KOPT-K1 (cell line): ENCODE results near the gene B4GALT5.
A peak's percentile ranks its signal among the peaks of the same experiment; 100 is the strongest.
"Not testable (repeated sequence)": the region's sequence is repeated elsewhere in the genome, so short reads cannot be mapped to it uniquely, and the experiment has no call there.

ENCODE experiments used
- H3K27ac ChIP-seq: fragments of 200-600 bp; sonication (generic); 2 replicates; pipeline ENCODE4 v1.5.1; 2016; ENCODE audit warnings: antibody characterized with exemption, mild to moderate bottlenecking, low read depth, low read length; ENCODE audit not compliant: poor library complexity, severe bottlenecking
- H3K36me3 ChIP-seq: fragments of 200-600 bp; sonication (generic); 2 replicates; pipeline ENCODE4 v1.5.1; 2017; ENCODE audit warnings: antibody characterized with exemption, mild to moderate bottlenecking, low read length, moderate library complexity; ENCODE audit not compliant: insufficient read depth
- H3K9me3 ChIP-seq: fragments of 200-600 bp; sonication (generic); 2 replicates; pipeline ENCODE4 v1.5.1; 2017; ENCODE audit warnings: antibody characterized with exemption, low read length, mild to moderate bottlenecking; ENCODE audit not compliant: insufficient read depth, poor library complexity, severe bottlenecking

B4GALT5 gene

DNA sequence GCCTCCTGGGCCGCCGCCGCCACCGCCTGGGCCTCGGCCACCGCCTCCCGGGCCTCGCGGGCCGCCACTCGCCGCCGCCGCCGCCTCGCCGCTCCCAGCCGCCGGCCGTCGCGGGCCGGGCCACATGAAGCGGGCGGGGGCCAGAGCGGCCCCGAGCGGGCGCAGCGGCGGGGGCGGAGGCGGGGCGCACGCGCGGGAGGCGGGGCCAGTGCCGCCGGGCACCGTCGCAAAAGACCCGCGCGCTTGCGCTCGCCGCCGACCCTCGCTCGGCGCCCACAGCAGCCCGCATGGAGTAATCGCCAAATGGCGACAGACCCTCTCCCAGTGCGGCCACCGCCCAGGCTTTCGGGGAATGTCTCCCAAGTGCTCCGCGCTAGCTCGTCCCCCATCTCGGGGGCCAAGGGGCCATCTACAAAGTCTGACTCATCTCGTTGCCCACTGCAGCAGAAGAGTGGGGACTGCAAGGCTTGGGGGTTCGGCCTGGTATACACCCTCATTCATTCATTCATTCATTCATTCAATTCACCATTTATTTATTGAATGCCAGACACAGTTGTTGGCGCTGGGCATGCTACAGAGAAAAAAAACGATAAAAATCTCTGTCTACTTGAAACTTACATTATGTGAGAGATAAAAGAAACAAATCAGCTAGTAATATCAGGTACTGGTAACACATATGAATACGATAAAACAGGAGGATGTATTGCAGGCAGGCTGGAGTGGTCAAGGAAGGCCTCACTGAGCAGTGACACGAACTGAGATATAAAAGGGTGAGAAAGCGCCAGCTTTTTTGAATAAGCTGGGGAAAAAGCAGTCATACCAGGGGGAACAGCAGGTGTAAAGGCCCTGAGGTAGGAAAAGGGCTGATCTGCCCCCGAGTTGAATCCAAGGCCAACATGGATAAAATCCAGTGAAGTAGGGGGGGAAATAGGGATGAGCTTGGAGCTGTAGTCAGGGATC, at the start of gene B4GALT5:
Gene B4GALT5, minus strand, starts transcription at position 126 of the 960 bp plus-strand sequence. CDS start 188 bp downstream, outside the sequence.
- H3K27ac ChIP-seq = peak within 1 kb of the TSS; percentile 36
- H3K9me3 ChIP-seq = no peaks in the 10 kb centered on the region
- H3K36me3 ChIP-seq = no peaks in the 10 kb centered on the region

DNA sequence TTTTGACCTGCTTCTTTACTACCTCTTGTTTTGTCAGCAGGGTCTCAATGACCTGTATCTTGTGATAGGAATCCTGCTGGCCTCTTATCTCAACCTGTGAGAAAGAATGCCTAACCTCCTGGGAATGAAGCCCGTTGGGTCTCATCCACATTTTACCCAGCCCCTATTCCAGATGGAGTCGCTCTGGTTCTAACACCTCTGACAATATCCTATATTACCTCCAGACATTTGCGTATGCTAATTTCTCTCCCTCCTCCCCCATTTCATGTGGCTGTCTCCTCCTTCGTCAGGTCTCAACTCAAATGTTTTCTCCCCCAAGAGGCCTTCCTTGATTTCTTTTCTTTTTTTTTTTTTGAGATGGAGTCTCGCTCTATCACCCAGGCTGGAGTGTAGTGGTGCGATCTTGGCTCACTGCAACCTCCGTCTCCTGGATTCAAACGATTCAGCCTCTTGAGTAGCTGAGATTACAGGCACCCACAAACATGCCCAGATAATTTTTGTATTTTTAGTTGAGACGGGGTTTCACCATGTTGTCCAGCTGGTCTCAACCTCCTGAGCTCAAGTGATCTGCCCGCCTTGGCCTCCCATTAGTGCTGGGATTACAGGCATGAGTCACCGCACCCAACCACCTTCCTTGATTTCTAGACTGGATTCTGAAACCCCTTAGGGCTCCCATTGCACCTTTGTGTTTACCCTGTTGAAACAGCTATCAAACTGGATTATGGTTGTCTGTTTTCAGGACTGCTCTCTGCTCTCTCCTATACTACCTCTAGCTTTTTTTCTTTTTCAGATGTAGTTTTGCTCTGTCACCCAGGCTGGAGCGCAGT, 49.5 kb upstream of the B4GALT5 start:
- Histone ChIP-seq H3K36me3 (no peaks in the 10 kb centered on the region), H3K27ac (no peak overlapping the region), H3K9me3 (no peaks in the 10 kb centered on the region)

DNA sequence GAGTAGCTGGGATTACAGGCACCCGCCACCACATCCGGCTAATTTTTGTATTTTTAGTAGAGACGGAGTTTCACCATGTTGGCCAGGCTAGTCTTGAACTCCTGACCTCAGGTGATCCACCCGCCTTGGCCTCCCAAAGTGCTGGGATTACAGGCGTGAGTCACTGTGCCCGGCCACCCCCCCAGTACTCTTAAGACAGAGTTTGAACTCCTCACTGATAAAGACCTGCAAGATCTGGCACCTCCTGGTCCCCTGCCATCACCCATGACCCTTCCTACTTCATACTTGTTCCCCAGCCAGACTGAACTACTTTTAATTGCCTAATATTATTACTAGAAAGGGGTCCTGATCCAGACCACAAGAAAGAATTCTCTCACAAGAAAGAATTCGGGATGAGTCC, 48.2 kb upstream of the B4GALT5 start:
- not testable (repeated sequence) for H3K9me3 ChIP-seq, H3K27ac ChIP-seq, H3K36me3 ChIP-seq

- H3K27ac ChIP-seq = no peak overlapping the region
- H3K9me3 ChIP-seq = peaks cover 13% of the 10 kb centered on the region
- no peaks in the 10 kb centered on the region for H3K36me3 ChIP-seq
These were observed 45.7 kb upstream of the B4GALT5 start for GRCh38 chr20:49759266-49759950.

DNA sequence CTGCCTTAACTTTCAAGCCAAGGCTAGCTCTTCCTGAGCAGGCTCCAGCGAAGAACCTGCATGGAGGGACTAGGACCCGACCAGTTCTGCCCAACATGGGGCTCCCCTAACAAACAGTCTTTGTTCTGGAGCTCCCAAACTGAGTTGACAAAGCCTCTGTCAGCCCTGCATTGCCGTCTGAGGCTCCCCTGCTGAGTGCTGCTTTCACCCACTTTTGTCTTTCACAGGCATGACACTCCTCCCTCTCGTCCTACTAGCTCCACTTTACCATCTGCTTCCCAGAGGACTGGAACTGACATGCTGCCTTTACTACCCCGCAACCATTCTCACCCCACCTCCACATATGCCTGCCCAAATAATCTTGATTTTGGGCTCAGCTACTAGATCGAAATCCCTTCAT, 45.1 kb upstream of the B4GALT5 start:
- Histone ChIP-seq H3K27ac (no peak overlapping the region), H3K36me3 (no peaks in the 10 kb centered on the region), H3K9me3 (peaks cover 13% of the 10 kb centered on the region)

DNA sequence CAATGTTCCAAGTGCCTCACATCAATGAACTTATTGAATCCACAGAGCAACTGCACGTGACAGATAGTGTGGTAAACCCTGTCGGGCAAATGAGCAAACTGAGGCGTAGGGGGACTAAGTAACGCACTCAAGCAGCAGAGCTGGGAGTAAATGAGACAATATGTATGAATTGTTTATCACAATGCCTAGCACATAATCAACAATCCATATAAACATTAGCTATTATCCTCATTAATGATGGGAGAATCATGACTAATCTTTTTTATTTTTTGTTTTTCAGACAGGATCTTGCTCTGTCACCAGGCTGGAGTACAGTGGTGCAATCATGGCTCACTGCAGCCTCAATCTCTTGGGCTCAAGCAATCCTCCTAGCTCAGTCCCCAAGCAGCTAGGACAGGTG, 43.9 kb upstream of the B4GALT5 start:
- peaks cover 13% of the 10 kb centered on the region for H3K9me3 ChIP-seq
- H3K27ac ChIP-seq = no peak overlapping the region
- H3K36me3 ChIP-seq = no peaks in the 10 kb centered on the region

DNA sequence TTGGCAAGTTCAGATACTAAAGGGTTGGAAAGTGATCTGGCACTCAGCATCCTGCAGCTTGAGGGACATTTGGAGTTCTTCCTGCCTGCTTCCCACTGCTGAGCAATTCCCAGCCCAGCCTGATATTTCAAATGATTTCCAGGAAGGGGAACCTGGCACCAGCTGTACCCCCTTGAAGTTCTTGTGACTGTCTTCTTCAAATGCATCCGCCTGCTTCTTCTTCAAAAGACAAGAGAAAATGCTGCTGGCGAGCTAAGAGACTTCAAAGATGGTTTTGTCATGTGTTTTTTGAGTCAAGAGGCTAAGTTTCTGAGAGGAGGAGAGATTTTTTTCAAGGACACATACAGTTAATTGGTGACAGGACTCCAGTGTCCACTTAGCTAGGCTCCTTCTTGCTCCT, 42.6 kb upstream of the B4GALT5 start:
- peaks cover 13% of the 10 kb centered on the region for H3K9me3 ChIP-seq
- no peaks in the 10 kb centered on the region for H3K36me3 ChIP-seq
- no peak overlapping the region for H3K27ac ChIP-seq

- Histone ChIP-seq H3K9me3 (peaks cover 13% of the 10 kb centered on the region), H3K36me3 (no peaks in the 10 kb centered on the region), H3K27ac (no peak overlapping the region)
These were observed 40.9 kb upstream of the B4GALT5 start for GRCh38 chr20:49754596-49754995.

GRCh38 chr20:49753133-49753532, 39.5 kb upstream of the B4GALT5 start:
- H3K9me3 ChIP-seq = peaks cover 13% of the 10 kb centered on the region
- H3K27ac ChIP-seq = no peak overlapping the region

GRCh38 chr20:49752201-49752903, 38.7 kb upstream of the B4GALT5 start:
- no peak overlapping the region for H3K27ac ChIP-seq
- H3K9me3 ChIP-seq = peaks cover 9% of the 10 kb centered on the region
- H3K36me3 ChIP-seq = no peaks in the 10 kb centered on the region

More at GRCh38 chr20:49753133-49753532, 39.5 kb upstream of the B4GALT5 start:
- no peaks in the 10 kb centered on the region for H3K36me3 ChIP-seq

DNA sequence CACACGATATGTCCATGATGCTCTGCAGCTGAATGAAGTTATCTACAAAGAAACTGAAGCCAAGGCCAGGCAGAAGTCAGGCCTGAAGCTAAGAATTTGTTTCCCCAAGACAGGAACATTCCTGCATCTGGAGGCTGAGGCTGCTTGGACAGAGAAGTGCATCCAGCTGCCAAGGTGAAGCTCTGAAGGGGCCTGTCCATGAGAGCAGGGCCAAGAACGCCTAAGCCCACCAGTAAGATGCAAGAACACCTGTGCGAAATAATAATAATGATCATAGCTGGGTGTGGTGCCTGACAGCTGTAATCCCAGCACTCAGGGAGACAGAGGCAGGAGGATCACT, 37.7 kb upstream of the B4GALT5 start:
- Histone ChIP-seq H3K36me3 (no peaks in the 10 kb centered on the region), H3K27ac (no peak overlapping the region), H3K9me3 (no peaks in the 10 kb centered on the region)

DNA sequence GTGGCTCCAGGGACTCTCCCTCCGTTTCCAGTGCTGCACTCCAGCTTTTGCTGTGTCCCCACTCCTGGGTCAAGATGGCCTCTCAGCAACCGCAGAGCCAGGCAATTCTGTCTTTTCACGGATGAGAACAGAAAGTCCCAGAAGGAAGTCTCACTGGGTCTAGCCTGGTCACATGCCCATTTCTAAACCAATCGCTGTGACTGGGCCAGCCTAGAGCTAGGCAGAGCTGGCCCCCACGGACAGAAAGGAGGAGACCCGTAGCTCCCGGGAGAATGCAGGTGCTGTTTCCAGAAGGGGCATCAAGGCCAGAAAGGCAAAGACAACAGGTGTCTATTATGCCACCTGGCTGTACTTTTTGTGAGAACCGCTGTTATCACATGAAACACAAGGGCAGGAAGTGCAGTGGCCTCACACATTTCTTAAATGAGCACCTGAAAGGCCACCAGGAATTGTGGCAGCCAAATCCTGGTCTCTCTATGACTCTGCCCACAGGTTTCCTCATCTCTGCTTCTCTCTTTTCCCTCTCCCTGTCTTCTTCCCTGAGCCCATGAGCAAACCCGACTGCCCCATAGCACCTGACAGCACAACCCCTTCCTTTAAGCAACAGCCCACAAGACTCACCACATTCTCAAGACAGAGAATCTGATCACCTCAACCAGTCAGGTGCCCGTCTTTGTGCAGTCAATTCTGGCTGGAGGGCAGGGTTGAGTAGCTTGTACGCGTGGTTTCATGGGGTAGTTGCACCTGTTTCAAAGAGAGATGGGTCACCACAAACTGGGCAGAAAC, 37.1 kb upstream of the B4GALT5 start:
- H3K27ac ChIP-seq = no peak overlapping the region
- no peaks in the 10 kb centered on the region for H3K36me3 ChIP-seq
- no peaks in the 10 kb centered on the region for H3K9me3 ChIP-seq

- no peaks in the 10 kb centered on the region for H3K9me3 ChIP-seq
- no peak overlapping the region for H3K27ac ChIP-seq
These were observed 35.9 kb upstream of the B4GALT5 start for GRCh38 chr20:49749625-49750024.

DNA sequence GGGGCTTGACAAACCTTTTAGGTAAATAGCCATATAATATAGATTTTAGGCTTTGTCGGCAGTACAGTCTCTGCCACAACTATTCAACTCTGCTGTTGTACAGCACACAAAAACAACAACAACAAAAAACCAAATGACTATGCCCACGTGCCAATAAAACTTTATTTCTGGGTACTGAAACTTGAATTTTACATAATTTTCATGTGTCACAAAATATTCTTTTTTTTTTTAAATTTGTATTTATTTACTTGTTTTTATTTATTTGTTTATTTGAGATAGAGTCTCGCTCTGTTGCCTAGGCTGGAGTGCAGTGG, 34.8 kb upstream of the B4GALT5 start:
- Histone ChIP-seq H3K27ac (no peak overlapping the region), H3K36me3 (no peaks in the 10 kb centered on the region), H3K9me3 (no peaks in the 10 kb centered on the region)

More at GRCh38 chr20:49749625-49750024, 35.9 kb upstream of the B4GALT5 start:
- H3K36me3 ChIP-seq = no peaks in the 10 kb centered on the region
